Neural cell (in vitro differentiated cells): ENCODE data around the gene ESYT2. TPM values are rescaled to one million over a fixed set of nuclear protein-coding genes. Genes with fewer than 3 reads are reported as not detected.

Experiments used
- H2AFZ ChIP-seq: fragments of 200-600, 300-800 bp; sonication (generic), shearing (Covaris generic); 2 replicates; pipeline ENCODE4 v1.6.0; 2014; ENCODE audit warnings: low read depth, mild to moderate bottlenecking, antibody characterized with exemption, low read length, moderate library complexity
- H3F3A ChIP-seq: fragments of 200-600 bp; shearing (Covaris generic); 2 replicates; pipeline ENCODE4 v1.6.1; 2016; ENCODE audit warnings: mild to moderate bottlenecking, moderate library complexity, mixed read lengths, antibody characterized with exemption, low read length; ENCODE audit not compliant: insufficient read depth, poor library complexity, severe bottlenecking
- H3K27ac ChIP-seq: fragments of 200-600, 300-800 bp; sonication (generic), shearing (Covaris generic); 2 replicates; pipeline ENCODE4 v1.5.1; 2014; ENCODE audit warnings: mild to moderate bottlenecking, low read length, moderate library complexity
- H3K27me3 ChIP-seq: fragments of 300-800, 200-600 bp; sonication (generic), shearing (Covaris generic); 2 replicates; pipeline ENCODE4 v1.6.0; 2014; ENCODE audit warnings: mild to moderate bottlenecking, low read depth, low read length, moderate library complexity; ENCODE audit not compliant: insufficient read depth
- H3K36me3 ChIP-seq: fragments of 300-800, 200-600 bp; sonication (generic), shearing (Covaris generic); 2 replicates; pipeline ENCODE4 v1.5.1; 2014; ENCODE audit warnings: mild to moderate bottlenecking, antibody characterized with exemption, low read length, moderate library complexity; ENCODE audit not compliant: insufficient read depth
- H3K4me2 ChIP-seq: fragments of 300-800, 200-600 bp; sonication (generic), shearing (Covaris generic); 2 replicates; pipeline ENCODE4 v1.6.0; 2014; ENCODE audit warnings: mild to moderate bottlenecking, low read length
- H3K4me3 ChIP-seq: fragments of 300-800, 200-600 bp; sonication (generic), shearing (Covaris generic); 2 replicates; pipeline ENCODE4 v1.5.1; 2014; ENCODE audit warnings: mild to moderate bottlenecking, low read length, moderate library complexity
- H3K79me2 ChIP-seq: fragments of 200-600 bp; shearing (Covaris generic); replicated peaks from 2 replicates; pipeline ENCODE4 v1.6.0; 2014; ENCODE audit warnings: mild to moderate bottlenecking, low read length, moderate library complexity; ENCODE audit not compliant: insufficient read depth
- H3K9ac ChIP-seq: fragments of 300-800, 200-600 bp; sonication (generic), shearing (Covaris generic); 2 replicates; pipeline ENCODE4 v1.6.1; 2016; ENCODE audit warnings: mild to moderate bottlenecking, low read length, mixed read lengths
- H3K9me2 ChIP-seq: fragments of 200-600 bp; shearing (Covaris generic); 2 replicates; pipeline ENCODE4 v1.6.1; 2016; ENCODE audit warnings: mild to moderate bottlenecking, low read length, mixed read lengths; ENCODE audit not compliant: insufficient read depth
- H3K9me3 ChIP-seq: fragments of 200-600, 300-800 bp; sonication (generic), shearing (Covaris generic); 2 replicates; pipeline ENCODE4 v1.6.1; 2016; ENCODE audit warnings: mild to moderate bottlenecking, mixed run types, low read length, moderate library complexity, mixed read lengths
- H4K20me1 ChIP-seq: fragments of 200-600 bp; shearing (Covaris generic); 2 replicates; pipeline ENCODE4 v1.6.1; 2016; ENCODE audit warnings: mild to moderate bottlenecking, mixed run types; ENCODE audit not compliant: insufficient read depth
- EP300 ChIP-seq: fragments of 450-650 bp; conservative IDR thresholded peaks from 2 replicates; pipeline ENCODE4 v1.6.1; 2014; ENCODE audit warnings: antibody characterized with exemption, mild to moderate bottlenecking, moderate library complexity; ENCODE audit not compliant: poor library complexity, severe bottlenecking
- EZH2 ChIP-seq: fragments of 200-600, 300-800 bp; shearing (Covaris generic), sonication (generic); IDR thresholded peaks from 2 replicates; pipeline ENCODE4 v1.6.1; 2014; ENCODE audit warnings: antibody characterized with exemption, low read length, borderline replicate concordance, mild to moderate bottlenecking; ENCODE audit not compliant: insufficient read depth, poor library complexity, severe bottlenecking
- MXI1 ChIP-seq: fragments of 450-650 bp; conservative IDR thresholded peaks from 2 replicates; pipeline ENCODE4 v1.6.1; 2014; ENCODE audit warnings: antibody characterized with exemption, mild to moderate bottlenecking; ENCODE audit not compliant: poor library complexity, severe bottlenecking
- POLR2AphosphoS5 ChIP-seq: IDR thresholded peaks from 2 replicates; pipeline ENCODE4 v1.6.1; 2012
- RAD21 ChIP-seq: fragments of 450-650 bp; conservative IDR thresholded peaks from 2 replicates; pipeline ENCODE4 v1.6.1; 2014; ENCODE audit warnings: antibody characterized with exemption, mild to moderate bottlenecking, moderate library complexity
- SMC3 ChIP-seq: fragments of 450-650 bp; conservative IDR thresholded peaks from 2 replicates; pipeline ENCODE4 v1.6.1; 2014; ENCODE audit warnings: antibody characterized with exemption, mild to moderate bottlenecking, moderate library complexity; ENCODE audit not compliant: poor library complexity
- TAF1 ChIP-seq: IDR thresholded peaks from 2 replicates; pipeline ENCODE4 v1.6.1; 2012; ENCODE audit warnings: low read depth
- polyA plus RNA-seq: library from polyadenylated mRNA; depleted of rRNA; stranded (reverse); fragments of >200 nt; gene quantifications from 2 replicates; pipeline ENCODE4 v1.2.3, GENCODE V29; 2014
- TF ChIP-seq, protein P1 (sequence below): fragments of 450-650 bp; IDR thresholded peaks from 2 replicates; pipeline ENCODE4 v1.5.1; 2014; ENCODE audit warnings: antibody characterized with exemption, mild to moderate bottlenecking, moderate library complexity; ENCODE audit not compliant: poor library complexity, severe bottlenecking
- TF ChIP-seq, protein P2 (sequence below): IDR thresholded peaks from 2 replicates; pipeline ENCODE4 v1.6.1; 2012; ENCODE audit warnings: borderline replicate concordance

Gene ESYT2
- polyA plus RNA-seq, 1 donor from 2014 or later, result 23.8 TPM

DNA sequence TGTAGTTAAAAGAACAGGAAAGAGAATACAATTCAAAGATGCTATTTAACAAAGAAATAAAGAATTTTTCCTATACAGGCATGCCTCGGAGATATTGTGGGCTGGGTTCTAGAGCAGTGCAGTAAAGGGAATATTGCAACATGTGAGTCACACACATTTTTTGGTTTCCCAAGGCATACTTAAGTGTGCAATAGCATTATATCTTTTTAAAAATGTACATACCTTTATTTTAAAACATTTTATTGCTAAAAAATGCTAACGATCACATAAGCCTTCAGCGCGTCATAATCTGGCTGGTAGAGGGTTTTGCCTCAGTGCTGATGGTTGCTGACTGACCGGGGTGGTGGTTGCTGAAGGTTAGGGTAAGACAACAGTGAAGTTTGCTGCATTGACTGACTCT is 54.4 kb downstream of the ESYT2 start:
- Histone ChIP-seq H3K27ac (no peak overlapping the region), H3K27me3 (no peaks in the 10 kb centered on the region), H2AFZ (no peak overlapping the region), H3K9ac (no peak overlapping the region), H3K79me2 (no peaks in the 10 kb centered on the region), H3K4me2 (no peak overlapping the region), H3K4me3 (no peak overlapping the region), H3F3A (no peaks in the 10 kb centered on the region), H3K9me3 (no peaks in the 10 kb centered on the region), H4K20me1 (no peaks in the 10 kb centered on the region), H3K36me3 (no peaks in the 10 kb centered on the region), H3K9me2 (no peaks in the 10 kb centered on the region)
- TF ChIP-seq TAF1 (no peak), MXI1 (no peak), SMC3 (no peak), EZH2 (no peak), RAD21 (no peak), POLR2AphosphoS5 (no peak), EP300 (no peak)
- TF ChIP-seq, protein P1, sequence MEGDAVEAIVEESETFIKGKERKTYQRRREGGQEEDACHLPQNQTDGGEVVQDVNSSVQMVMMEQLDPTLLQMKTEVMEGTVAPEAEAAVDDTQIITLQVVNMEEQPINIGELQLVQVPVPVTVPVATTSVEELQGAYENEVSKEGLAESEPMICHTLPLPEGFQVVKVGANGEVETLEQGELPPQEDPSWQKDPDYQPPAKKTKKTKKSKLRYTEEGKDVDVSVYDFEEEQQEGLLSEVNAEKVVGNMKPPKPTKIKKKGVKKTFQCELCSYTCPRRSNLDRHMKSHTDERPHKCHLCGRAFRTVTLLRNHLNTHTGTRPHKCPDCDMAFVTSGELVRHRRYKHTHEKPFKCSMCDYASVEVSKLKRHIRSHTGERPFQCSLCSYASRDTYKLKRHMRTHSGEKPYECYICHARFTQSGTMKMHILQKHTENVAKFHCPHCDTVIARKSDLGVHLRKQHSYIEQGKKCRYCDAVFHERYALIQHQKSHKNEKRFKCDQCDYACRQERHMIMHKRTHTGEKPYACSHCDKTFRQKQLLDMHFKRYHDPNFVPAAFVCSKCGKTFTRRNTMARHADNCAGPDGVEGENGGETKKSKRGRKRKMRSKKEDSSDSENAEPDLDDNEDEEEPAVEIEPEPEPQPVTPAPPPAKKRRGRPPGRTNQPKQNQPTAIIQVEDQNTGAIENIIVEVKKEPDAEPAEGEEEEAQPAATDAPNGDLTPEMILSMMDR, result no peak
- TF ChIP-seq, protein P2, sequence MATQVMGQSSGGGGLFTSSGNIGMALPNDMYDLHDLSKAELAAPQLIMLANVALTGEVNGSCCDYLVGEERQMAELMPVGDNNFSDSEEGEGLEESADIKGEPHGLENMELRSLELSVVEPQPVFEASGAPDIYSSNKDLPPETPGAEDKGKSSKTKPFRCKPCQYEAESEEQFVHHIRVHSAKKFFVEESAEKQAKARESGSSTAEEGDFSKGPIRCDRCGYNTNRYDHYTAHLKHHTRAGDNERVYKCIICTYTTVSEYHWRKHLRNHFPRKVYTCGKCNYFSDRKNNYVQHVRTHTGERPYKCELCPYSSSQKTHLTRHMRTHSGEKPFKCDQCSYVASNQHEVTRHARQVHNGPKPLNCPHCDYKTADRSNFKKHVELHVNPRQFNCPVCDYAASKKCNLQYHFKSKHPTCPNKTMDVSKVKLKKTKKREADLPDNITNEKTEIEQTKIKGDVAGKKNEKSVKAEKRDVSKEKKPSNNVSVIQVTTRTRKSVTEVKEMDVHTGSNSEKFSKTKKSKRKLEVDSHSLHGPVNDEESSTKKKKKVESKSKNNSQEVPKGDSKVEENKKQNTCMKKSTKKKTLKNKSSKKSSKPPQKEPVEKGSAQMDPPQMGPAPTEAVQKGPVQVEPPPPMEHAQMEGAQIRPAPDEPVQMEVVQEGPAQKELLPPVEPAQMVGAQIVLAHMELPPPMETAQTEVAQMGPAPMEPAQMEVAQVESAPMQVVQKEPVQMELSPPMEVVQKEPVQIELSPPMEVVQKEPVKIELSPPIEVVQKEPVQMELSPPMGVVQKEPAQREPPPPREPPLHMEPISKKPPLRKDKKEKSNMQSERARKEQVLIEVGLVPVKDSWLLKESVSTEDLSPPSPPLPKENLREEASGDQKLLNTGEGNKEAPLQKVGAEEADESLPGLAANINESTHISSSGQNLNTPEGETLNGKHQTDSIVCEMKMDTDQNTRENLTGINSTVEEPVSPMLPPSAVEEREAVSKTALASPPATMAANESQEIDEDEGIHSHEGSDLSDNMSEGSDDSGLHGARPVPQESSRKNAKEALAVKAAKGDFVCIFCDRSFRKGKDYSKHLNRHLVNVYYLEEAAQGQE, result no peak

- Histone ChIP-seq H3K4me2 (no peak overlapping the region), H3F3A (no peaks in the 10 kb centered on the region), H3K79me2 (no peaks in the 10 kb centered on the region), H3K36me3 (no peaks in the 10 kb centered on the region), H3K27me3 (no peaks in the 10 kb centered on the region), H2AFZ (no peak overlapping the region), H3K9me3 (no peaks in the 10 kb centered on the region), H3K9me2 (no peaks in the 10 kb centered on the region), H3K9ac (no peak overlapping the region), H3K4me3 (no peak overlapping the region), H3K27ac (no peak overlapping the region), H4K20me1 (no peaks in the 10 kb centered on the region)
- TF ChIP-seq, protein P2, result no peak
- no peak for TF ChIP-seq SMC3
- TF ChIP-seq EP300, result no peak
- TF ChIP-seq, protein P1, result no peak
- no peak for TF ChIP-seq RAD21
- no peak for TF ChIP-seq EZH2
- TF ChIP-seq MXI1, result no peak
- no peak for TF ChIP-seq POLR2AphosphoS5
- TF ChIP-seq TAF1, result no peak
These were observed 56.4 kb downstream of the ESYT2 start for GRCh38 chr7:158772916-158773315.
